Measurements from ENCODE around the gene CD34. TPM values are rescaled to one million over a fixed set of nuclear protein-coding genes. Genes with fewer than 3 reads are reported as not detected.

Gene CD34
- 0.14 TPM in 1 of 2 replicates, not detected in the other for total RNA-seq

DNA sequence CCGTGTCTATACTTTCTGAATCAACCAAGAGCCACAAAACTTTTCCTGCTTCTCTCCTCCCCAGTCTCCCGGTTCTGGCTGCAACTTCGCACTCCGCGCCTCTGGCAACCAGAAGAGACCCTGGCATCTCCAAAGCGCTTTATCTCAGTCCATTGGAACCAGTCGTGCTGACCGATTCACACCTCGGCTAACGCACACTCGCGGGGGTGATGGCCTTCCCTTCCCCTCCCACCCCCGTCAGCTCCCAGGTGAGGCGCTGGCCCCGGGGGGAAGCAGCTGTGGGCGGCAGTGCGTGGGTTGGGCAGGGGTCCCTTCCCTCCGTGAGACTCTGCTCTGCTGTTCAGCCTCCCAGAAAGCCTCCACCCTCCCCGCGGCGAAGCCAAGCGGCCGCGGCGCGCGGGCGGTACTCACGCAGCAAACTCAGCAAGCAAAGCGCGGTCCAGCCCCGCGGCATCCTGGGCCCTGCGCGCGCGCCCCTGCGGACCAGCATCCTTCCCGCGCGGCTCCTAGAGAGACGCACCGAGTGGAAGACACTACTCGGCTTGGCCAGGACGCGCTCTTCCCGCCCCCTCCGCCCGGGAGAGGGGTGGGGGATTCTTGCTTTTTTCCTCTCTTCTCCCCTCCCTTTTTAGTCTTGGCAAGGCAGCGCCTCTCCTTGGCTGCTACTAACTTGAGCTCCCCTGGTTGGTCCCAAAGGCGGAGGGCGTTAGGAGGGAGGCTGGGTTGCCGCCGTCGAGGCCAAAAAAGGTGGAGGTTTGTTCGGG is at the start of gene CD34:
TSS of gene CD34 (minus strand) at position 535 of the 764 bp plus-strand sequence. CDS start at position 490, 45 bp downstream.

Other genes with a start within 250 kb of the CD34 start
- 120 and 135 TPM in 2 replicates for gene CD46, start 159.1 kb downstream of the CD34 start, total RNA-seq

All from placental pericyte (primary cell).